Stimulated activated CD8-positive, alpha-beta memory T cell treated with anti-CD3 and anti-CD28 coated beads, Interleukin-12 subunit alpha, Interleukin-12 subunit beta, amount 100 ng/mL, for 4 hours (primary cell): Measurements from ENCODE around the gene MCEE.

Experiments used
- DNase-seq: peaks from one replicate; pipeline ENCODE4 v3.0.0-alpha.2; 2020; ENCODE audit warnings: low read depth

MCEE gene

DNA sequence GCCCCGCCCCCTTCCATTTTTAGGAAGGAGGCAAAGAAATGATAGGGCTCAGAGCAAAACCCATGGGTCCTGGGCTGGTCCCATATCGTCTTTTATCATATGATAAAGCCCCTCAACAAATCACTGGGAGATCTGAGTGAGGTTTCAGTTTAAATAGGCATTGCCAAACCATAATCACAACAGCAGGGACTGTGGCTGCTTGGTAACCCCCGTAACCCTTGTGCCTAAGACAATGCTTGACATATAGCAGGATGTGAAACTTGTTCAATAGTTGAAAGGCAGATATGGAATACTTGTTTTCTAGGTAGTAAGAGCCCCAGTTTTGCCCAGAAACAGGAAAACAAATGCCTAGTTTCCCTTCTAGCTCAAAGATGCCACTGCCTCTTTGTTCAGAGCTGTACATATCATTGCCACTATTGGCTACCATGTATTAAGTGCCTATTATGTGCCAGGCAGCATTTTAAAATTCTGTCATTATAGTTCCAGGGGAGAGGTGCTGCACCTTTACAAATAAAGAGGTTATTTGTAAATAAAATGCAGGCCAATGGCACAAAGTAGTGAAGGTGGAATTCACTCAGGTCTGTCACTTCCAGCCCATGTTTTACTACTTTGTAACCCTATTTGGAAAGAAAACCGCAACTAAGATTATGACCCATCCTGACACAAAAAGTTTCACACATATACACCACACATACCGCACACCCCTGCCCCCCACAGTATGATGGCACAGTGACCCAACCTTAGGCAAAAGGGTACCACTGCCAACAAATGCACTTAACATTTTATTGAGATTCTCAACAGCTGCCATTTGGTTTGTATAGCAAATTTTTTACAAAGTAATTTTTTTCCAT, 47.4 kb downstream of the MCEE start:
- no peak for DNase-seq

DNA sequence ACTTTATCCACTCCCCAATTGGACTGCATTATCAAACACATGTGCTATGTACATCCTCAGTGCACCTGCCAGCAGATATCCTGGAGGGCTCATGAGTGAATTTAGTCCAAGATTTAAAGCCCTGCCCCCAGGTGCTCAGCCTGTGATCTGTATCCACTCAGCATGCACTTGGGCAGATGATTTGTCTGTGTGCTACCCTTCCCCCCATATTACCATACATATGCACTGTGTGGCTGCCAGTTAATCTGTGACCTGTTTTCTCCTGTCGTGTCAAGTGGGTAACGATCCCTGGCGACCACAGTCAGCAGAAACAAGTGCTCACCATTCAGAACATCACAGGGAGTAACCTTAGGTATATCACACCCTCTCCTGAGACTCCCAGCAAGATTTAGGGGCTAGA, 51.4 kb downstream of the MCEE start:
- no peak for DNase-seq

DNA sequence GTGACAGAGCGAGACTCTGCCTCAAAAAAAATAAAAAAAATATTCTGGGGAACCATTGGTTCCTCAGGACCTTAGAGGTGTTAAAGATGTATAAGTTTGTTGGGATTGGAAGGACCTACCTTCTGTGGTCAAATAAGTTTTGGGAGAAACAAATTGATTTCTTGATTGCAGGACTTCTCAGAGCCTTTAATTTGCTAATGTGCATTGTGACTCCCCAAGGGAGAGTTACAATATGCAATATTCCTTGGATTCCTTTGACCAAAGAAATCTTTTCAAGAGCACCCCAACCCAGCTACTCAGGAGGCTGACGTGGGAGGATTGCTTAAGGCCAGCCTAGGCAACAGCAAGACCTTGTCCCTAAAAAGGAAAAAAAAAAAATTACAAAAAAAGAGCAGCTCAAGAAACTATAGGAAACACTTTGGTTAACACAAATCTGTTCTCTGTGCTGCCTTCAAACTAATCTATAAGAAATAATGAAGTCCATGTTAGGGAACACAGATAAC, 55.1 kb downstream of the MCEE start:
- DNase-seq = no peak

DNA sequence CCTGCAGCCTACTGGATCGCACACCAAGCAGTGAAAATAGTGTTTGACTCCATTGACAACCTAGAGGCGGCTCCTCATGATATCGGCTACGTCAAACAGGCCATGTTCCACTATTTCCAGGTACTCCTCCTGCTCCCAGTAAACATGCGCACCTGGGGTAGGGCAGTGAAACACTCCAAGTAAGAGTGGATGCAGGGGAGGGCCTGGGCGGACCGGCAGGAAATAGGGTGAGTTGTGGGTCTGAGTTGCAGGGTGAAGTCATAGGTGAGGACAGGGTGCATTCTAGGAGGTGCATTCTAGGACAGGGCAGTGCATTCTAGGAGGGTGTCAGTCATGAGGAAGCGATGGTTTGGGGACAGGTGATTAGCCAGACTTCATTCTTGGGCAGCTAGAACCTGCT, 56.6 kb downstream of the MCEE start:
- DNase-seq = no peak

DNA sequence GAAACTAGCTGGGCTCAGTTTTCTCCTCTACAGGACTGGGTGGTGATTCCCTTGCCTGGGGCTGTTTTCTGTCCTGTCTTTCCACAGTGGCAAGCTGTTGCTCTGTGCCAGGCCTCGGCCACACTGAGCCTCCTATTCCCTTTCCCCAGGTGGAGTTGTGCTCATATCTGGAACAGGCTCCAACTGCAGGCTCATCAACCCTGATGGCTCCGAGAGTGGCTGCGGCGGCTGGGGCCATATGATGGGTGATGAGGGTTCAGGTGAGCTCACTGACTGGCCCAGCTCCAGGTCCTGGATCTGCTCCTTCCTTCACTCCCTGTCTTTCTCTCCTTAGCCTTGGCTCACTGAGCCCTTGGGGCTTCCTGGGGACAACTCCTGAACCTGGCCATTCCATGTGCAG, 57.5 kb downstream of the MCEE start:
- no peak for DNase-seq

DNA sequence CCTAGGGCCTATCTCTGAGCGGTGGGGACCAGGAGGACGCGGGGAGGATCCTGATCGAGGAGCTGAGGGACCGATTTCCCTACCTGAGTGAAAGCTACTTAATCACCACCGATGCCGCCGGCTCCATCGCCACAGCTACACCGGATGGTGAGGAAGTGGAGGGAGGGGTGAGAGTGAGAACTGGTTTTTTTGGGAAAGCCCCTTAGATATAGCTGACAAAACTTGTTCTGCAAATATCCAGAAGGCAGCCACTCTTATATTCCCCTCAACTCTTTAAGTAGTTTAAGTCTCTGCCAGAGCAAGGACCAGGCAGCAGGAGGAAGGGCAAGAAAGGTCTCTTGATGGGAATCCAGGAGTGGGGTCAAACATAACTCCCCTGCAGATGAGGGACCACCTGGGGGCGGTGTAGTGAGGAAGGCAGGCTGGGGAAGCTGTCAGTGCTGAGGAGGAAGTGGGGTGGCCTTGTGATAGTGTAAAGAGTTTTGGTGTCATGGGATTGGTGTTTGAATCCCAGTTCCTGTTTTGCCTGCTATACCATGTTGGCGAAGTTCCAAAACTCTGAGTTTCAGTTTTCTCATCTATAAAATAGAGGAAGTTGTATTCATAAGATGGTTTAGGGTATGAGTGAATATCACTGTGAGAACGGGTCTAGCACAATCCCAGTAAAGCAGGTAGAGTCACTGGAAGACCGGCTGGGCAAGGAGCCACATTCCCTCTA, 58.2 kb downstream of the MCEE start:
- peak; percentile 17 for DNase-seq

DNA sequence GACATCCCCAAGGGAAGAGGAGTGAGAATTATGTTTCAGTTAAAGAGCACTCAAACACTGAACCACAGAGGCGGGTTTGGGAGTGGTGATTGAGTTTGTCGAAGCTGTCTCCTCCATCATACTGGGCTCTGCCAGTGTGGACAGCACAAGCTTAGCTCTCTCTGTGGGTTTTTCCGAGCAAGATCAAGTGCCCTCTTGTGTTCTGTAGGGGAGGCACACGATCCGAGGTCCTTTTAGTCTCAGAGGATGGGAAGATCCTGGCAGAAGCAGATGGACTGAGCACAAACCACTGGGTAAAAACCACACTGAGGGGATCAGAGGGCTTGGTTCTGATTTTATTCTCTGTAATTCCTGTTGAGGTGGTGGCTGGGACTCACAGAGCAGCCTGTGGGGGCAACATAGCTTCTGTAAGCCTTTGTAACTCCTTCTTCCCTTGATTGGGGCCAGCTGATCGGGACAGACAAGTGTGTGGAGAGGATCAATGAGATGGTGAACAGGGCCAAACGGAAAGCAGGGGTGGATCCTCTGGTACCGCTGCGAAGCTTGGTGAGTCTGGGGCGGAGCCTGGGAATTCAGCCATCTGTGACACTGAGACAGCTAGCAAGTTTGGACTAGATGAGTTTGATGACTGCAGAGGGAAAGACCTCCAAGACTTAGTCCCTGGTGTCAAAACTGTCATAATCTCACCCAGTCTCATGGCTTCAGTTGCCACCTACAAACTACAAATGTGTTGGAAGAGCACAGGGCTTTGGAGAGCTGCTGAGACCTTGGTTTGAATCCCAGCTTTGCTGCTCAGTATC, 59.5 kb downstream of the MCEE start:
- DNase-seq = no peak

DNA sequence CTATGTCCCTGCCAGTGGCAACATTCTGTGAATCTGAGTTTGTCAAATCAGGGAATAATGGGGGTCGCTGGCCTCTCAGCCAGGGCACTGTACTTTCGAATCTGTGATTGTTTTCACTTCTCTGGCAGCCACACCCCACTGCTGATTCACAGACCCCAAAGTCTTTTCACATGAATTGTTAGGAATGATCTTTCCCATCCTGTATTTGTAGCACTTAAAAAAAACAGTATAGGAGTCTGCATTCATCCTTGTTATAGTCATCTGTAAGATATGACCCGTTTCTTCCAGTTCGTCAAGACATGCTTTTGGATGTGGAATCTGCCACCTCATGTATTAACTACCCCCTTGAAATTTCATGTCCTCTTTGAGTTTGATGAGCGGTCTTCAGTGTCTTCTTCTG, 60.7 kb downstream of the MCEE start:
- DNase-seq = no peak

DNA sequence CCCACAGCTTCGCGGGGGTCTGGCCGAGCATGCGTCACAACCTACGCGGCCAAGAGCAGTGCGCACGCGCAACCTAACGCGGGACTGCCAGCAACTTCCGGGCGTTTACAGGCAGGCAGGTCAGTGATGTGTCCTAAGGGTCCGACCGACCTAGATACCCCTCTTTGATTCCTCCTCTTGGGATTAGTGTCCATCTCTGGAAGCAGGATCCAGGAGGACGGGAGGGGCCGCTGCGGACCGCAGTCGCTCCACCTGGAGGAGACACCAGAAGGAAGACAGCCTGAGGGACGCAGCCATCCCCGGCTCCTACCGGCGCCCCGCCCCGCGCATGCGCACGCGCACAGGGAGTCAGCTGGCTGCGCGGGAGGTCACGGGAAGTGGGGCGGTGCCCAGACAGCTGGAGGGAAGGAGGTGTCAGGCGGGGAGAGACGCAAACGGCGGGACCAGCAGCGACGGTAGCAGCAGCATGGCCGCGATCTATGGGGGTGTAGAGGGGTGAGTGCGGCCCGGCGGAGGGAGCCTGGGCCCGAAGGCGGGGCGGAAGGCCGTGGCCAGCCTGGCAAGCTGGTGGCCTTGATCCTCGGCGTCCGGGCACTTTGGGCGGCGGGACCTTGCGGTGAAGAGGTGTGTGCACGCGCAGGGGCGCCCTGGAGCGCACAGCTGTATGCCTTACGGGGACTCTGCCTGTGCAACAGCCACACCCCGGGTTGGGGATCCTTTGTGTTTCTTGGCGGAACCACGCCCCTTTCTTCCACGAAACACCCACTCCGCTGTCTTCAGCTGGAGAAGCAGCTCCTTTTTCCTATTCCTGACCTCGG, 61.6 kb downstream of the MCEE start, which contains the start of gene NAGK:
Gene NAGK (plus strand): TSS at position 431 of the 818 bp plus-strand sequence. CDS start 36 bp downstream, at position 467.
- peak; percentile 96 for DNase-seq

DNA sequence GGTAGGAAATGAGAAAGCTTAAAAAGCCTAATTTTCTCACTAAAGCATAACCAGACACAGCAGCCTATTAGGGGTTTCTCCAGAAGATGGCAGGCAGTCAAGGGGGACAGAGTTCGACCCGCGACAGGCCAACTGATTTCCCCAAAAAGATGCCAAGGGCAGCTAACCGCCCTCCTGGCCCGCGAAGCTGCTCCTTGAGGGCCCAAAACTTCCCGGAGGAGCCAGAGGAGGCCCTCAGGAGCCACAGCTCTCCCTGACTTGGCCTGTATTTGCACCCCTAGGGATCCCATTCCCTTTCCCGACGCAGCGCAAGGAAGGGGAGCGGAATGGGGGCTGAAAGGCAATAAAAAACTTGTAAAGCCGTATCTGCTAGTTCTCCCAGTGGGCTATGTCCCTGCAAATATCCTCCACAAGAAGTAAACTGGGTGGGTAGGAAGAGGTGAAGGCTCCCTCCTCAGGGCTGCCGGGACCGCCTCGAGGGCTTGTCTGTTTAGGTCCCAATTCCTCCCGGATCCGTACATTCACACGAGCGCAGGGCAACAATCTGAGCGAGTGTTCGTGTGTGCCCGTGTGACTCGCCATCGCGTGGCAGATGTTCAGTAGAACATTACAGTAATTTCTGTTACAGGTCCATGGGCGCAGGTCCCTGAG, 62.3 kb downstream of the MCEE start:
- DNase-seq = no peak

DNA sequence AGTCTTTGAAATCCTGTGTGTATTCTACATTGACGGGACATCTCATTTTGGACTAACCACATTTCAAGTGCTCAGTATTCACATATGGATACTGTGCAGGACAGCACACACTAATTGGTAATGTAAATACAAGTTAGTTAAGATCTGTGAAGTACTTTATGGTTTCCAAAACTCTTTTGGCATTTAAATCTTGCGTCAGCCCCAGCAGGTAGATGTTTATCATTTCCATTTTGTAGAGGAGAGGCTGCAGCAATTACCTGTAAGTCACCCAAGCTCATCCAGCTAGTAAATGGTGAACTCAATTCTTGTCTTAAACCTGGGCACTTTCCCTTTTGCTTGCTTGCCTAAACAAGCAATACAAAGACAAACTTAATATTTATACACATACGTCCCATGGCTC, 63.2 kb downstream of the MCEE start:
- no peak for DNase-seq

DNA sequence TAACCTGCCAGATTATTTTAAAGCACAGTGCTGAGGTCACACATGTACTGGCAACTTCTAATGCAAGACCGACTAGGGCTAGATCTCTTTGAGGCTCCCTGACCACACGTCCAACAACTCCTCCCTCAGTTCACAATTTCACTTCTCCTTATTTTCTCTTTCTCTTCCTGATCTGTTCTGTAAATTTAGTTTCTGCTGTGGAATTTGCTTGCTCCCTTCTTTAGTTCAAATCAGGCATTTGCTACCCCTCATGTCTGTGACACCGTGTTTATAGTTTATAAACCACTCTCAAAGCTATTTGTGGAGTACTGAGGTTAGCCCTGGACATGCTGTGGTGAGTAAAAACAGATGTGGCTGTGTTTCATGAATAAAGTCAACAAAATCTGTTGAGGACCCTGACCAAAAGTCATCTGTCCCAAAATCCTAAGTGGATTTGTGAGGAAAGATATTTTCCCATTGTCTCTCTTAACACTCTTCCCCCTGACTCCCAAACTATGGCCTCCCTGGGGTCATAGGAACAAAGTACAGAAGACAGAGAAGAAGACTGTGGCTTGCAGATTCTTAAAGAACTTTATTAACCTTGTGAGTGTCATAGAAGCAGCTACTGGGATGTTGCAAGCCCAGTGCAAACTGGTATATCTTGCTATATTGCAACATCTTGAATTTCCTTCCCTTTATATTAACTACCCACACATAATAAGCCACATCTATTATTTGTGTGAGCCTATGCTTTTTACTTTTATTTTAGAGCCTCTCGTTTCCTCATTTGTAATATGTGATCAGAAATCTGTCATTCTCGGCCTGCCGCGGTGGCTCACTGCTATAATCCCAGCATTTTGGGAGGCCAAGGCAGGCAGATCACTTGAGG, 65.0 kb downstream of the MCEE start:
- DNase-seq = no peak

DNA sequence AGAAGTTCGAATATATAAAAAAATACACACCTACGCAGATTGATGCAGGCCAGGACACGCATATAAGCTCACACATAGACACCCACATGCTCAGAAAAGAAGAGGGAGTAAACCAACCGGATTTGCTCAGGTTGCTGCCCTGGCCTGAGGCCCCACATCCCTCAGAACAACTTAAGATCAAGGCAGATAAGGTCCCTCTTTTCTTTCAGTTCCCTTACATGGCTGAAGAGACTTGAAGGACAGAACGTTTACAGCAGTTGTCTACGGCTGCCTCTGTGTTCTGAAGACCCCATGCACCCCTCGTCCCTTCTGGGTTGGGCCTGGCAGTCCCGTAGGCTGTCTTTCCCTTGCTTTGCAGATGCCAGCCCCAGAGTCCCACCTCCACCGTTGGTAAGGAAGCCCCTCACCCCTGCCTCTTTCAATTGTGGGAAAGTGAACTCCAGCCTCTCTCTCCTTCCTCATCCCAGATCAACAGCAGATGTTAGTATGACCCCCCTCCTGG, 65.9 kb downstream of the MCEE start:
- no peak for DNase-seq

DNA sequence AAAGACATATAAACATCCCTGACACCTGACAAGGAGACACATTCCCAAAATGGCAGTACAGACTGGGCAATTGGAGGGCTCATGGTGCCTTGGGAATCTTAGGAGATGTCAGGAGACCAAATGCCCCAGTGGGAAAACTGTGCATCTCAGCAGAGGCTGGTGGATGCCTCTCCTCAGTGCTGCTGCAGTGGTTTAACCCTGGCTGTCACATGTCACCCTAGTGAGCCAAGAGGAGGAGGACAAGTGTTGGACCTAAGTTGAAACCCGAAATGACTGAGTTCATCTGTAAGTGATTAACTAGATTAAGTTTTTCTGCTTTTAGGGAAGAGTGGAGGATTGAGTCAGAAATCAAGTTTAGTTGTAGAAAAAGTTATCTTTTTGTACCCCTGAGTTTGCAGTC, 66.8 kb downstream of the MCEE start:
- DNase-seq = no peak

DNA sequence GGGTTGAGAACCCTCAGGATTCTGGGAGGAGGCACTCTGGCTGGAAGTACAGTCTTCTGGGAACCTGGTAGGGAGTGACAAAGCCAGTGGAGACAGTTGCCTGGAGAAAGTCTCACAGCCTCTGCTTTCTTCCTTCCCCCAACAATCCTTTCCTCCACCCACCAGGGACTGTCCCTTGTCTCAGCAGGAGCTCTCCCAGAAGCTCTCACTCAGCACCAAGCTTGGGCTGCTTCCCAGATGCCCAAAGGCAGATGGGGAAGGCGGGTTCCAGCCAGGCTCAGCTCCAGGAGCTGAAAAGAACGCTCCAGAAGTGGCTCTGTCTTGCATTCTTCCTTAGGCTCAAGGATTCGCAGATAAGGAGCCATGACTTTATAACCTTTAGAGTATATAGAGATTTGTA, 69.2 kb downstream of the MCEE start:
- no peak for DNase-seq

DNA sequence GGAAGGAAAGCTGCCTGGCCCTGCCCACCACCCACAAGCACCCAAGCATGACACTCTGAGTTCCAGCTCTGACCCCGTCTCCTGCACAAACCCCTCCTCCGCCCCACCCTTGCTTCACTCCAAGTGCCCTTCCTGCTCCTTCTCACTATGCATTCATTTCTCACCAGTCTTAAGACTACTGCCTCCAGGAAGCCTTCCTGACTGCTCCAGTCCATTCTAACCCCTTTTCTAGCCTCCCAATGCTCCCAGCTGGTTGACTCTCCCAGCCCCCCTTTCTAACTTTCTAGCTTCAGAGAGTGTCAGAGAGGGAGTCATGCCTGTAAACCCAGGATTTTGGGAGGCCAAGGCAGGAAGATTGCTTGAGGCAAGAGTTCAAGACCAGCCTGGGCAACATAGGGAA, 69.8 kb downstream of the MCEE start:
- no peak for DNase-seq
